ENCODE measurements around the gene ITIH5.

Gene ITIH5

GRCh38 chr10:7551289-7551688, 115.5 kb downstream of the ITIH5 start:
- intact Hi-C loops (cut with micrococcal nuclease): no loop called here
- Mint-ChIP-seq H3K4me3 (no peak overlapping the region), H3K4me1 (ENCODE audit: low read depth) (no peaks in the 10 kb centered on the region), H3K36me3 (ENCODE audit: low read depth) (no peaks in the 10 kb centered on the region), H3K27me3 (peaks cover 4% of the 10 kb centered on the region), H3K27ac (no peak overlapping the region), H3K9me3 (no peaks in the 10 kb centered on the region)

GRCh38 chr10:7550013-7550412, 116.8 kb downstream of the ITIH5 start:
- no peaks in the 10 kb centered on the region for H3K36me3 Mint-ChIP-seq (ENCODE audit: low read depth)
- intact Hi-C loops (cut with micrococcal nuclease): no loop called here
- H3K27ac Mint-ChIP-seq: no peak overlapping the region
- no peaks in the 10 kb centered on the region for H3K9me3 Mint-ChIP-seq
- peaks cover 4% of the 10 kb centered on the region for H3K27me3 Mint-ChIP-seq
- no peaks in the 10 kb centered on the region for H3K4me1 Mint-ChIP-seq (ENCODE audit: low read depth)
- no peak overlapping the region for H3K4me3 Mint-ChIP-seq

GRCh38 chr10:7547829-7548228, 118.9 kb downstream of the ITIH5 start:
- no peak overlapping the region for H3K27ac Mint-ChIP-seq
- no peak overlapping the region for H3K4me3 Mint-ChIP-seq
- H3K27me3 Mint-ChIP-seq: peaks cover 4% of the 10 kb centered on the region
- intact Hi-C loops (cut with micrococcal nuclease): no loop called here
- no peaks in the 10 kb centered on the region for H3K9me3 Mint-ChIP-seq
- no peaks in the 10 kb centered on the region for H3K36me3 Mint-ChIP-seq (ENCODE audit: low read depth)
- no peaks in the 10 kb centered on the region for H3K4me1 Mint-ChIP-seq (ENCODE audit: low read depth)

GRCh38 chr10:7547206-7547605, 119.6 kb downstream of the ITIH5 start:
- Mint-ChIP-seq H3K27me3 (peaks cover 4% of the 10 kb centered on the region), H3K9me3 (no peaks in the 10 kb centered on the region), H3K36me3 (ENCODE audit: low read depth) (no peaks in the 10 kb centered on the region), H3K4me1 (ENCODE audit: low read depth) (no peaks in the 10 kb centered on the region), H3K4me3 (no peak overlapping the region), H3K27ac (no peak overlapping the region)
- intact Hi-C loops (cut with micrococcal nuclease): no loop called here

- Mint-ChIP-seq H3K36me3 (ENCODE audit: low read depth) (no peaks in the 10 kb centered on the region), H3K4me1 (ENCODE audit: low read depth) (no peaks in the 10 kb centered on the region), H3K27me3 (peaks cover 4% of the 10 kb centered on the region), H3K9me3 (no peaks in the 10 kb centered on the region), H3K4me3 (no peak overlapping the region), H3K27ac (no peak overlapping the region)
- intact Hi-C loops (cut with micrococcal nuclease): no loop called here
Observed at GRCh38 chr10:7546385-7546967, 120.3 kb downstream of the ITIH5 start.

GRCh38 chr10:7545792-7546191, 121.0 kb downstream of the ITIH5 start:
- no peaks in the 10 kb centered on the region for H3K9me3 Mint-ChIP-seq
- H3K4me1 Mint-ChIP-seq (ENCODE audit: low read depth): no peaks in the 10 kb centered on the region
- H3K27me3 Mint-ChIP-seq: peaks cover 4% of the 10 kb centered on the region
- H3K4me3 Mint-ChIP-seq: no peak overlapping the region
- H3K27ac Mint-ChIP-seq: no peak overlapping the region
- intact Hi-C loops (cut with micrococcal nuclease): no loop called here
- H3K36me3 Mint-ChIP-seq (ENCODE audit: low read depth): no peaks in the 10 kb centered on the region

GRCh38 chr10:7545261-7545660, 121.5 kb downstream of the ITIH5 start:
- no peak overlapping the region for H3K4me3 Mint-ChIP-seq
- peaks cover 4% of the 10 kb centered on the region for H3K27me3 Mint-ChIP-seq
- no peak overlapping the region for H3K27ac Mint-ChIP-seq
- intact Hi-C loops (cut with micrococcal nuclease): no loop called here
- H3K36me3 Mint-ChIP-seq (ENCODE audit: low read depth): no peaks in the 10 kb centered on the region
- no peaks in the 10 kb centered on the region for H3K9me3 Mint-ChIP-seq
- no peaks in the 10 kb centered on the region for H3K4me1 Mint-ChIP-seq (ENCODE audit: low read depth)

- intact Hi-C loops (cut with micrococcal nuclease): no loop called here
- no peaks in the 10 kb centered on the region for H3K4me1 Mint-ChIP-seq (ENCODE audit: low read depth)
- no peaks in the 10 kb centered on the region for H3K9me3 Mint-ChIP-seq
- H3K27me3 Mint-ChIP-seq: peaks cover 4% of the 10 kb centered on the region
- H3K27ac Mint-ChIP-seq: no peak overlapping the region
- no peaks in the 10 kb centered on the region for H3K36me3 Mint-ChIP-seq (ENCODE audit: low read depth)
- H3K4me3 Mint-ChIP-seq: no peak overlapping the region
Observed at GRCh38 chr10:7544203-7544602, 122.6 kb downstream of the ITIH5 start.

GRCh38 chr10:7542189-7542914, 124.4 kb downstream of the ITIH5 start:
- Mint-ChIP-seq H3K36me3 (ENCODE audit: low read depth) (no peaks in the 10 kb centered on the region), H3K9me3 (peaks cover 14% of the 10 kb centered on the region), H3K27ac (no peak overlapping the region), H3K4me1 (ENCODE audit: low read depth) (peaks cover 5% of the 10 kb centered on the region), H3K4me3 (no peak overlapping the region), H3K27me3 (no peaks in the 10 kb centered on the region)
- intact Hi-C loops (cut with micrococcal nuclease): no loop called here

GRCh38 chr10:7541137-7542087, 125.4 kb downstream of the ITIH5 start:
- intact Hi-C loops (cut with micrococcal nuclease): no loop called here
- Mint-ChIP-seq H3K27me3 (no peaks in the 10 kb centered on the region), H3K4me1 (ENCODE audit: low read depth) (peaks cover 5% of the 10 kb centered on the region), H3K36me3 (ENCODE audit: low read depth) (no peaks in the 10 kb centered on the region), H3K4me3 (no peak overlapping the region), H3K27ac (no peak overlapping the region), H3K9me3 (peaks cover 14% of the 10 kb centered on the region)

- Mint-ChIP-seq H3K36me3 (ENCODE audit: low read depth) (no peaks in the 10 kb centered on the region), H3K4me1 (ENCODE audit: low read depth) (peaks cover 5% of the 10 kb centered on the region), H3K9me3 (peaks cover 14% of the 10 kb centered on the region), H3K4me3 (no peak overlapping the region), H3K27ac (no peak overlapping the region), H3K27me3 (no peaks in the 10 kb centered on the region)
- intact Hi-C loops (cut with micrococcal nuclease): no loop called here
Observed at GRCh38 chr10:7538970-7539654, 127.7 kb downstream of the ITIH5 start.

- peaks cover 10% of the 10 kb centered on the region for H3K4me1 Mint-ChIP-seq (ENCODE audit: low read depth)
- no peak overlapping the region for H3K27ac Mint-ChIP-seq
Observed at GRCh38 chr10:7537126-7537525, 129.6 kb downstream of the ITIH5 start.

GRCh38 chr10:7534480-7534852, 132.3 kb downstream of the ITIH5 start:
- Mint-ChIP-seq H3K27ac (no peak overlapping the region), H3K9me3 (peaks cover 14% of the 10 kb centered on the region), H3K4me3 (no peak overlapping the region), H3K27me3 (peaks cover 12% of the 10 kb centered on the region), H3K4me1 (ENCODE audit: low read depth) (peaks cover 10% of the 10 kb centered on the region), H3K36me3 (ENCODE audit: low read depth) (no peaks in the 10 kb centered on the region)
- intact Hi-C loops (cut with micrococcal nuclease): no loop called here

More at GRCh38 chr10:7537126-7537525, 129.6 kb downstream of the ITIH5 start:
- H3K36me3 Mint-ChIP-seq (ENCODE audit: low read depth): no peaks in the 10 kb centered on the region
- H3K4me3 Mint-ChIP-seq: no peak overlapping the region
- peaks cover 3% of the 10 kb centered on the region for H3K27me3 Mint-ChIP-seq
- H3K9me3 Mint-ChIP-seq: peaks cover 14% of the 10 kb centered on the region
- intact Hi-C loops (cut with micrococcal nuclease): no loop called here

All from dendritic cell treated with granulocyte-macrophage colony-stimulating factor and Interleukin-4, amounts not matched to agents 40 ng/mL and 50 ng/mL, for 4 days (primary cell).